SK-N-MC (cell line): ENCODE data around the gene CUX1.
"Not testable (repeated sequence)": the region's sequence is repeated elsewhere in the genome, so short reads cannot be mapped to it uniquely, and the experiment has no call there.

ENCODE experiments used
- EZH2 ChIP-seq: fragments of 200-600 bp; sonication (generic); IDR thresholded peaks from one replicate; pipeline ENCODE4 v1.6.1; 2017; ENCODE audit warnings: antibody characterized with exemption
- FOXP2 ChIP-seq: optimal IDR thresholded peaks from 2 replicates; pipeline ENCODE3; 2011; ENCODE audit warnings: mild to moderate bottlenecking, moderate library complexity; ENCODE audit not compliant: insufficient read depth; ENCODE audit errors: extremely low read length, control extremely low read depth
- POLR2AphosphoS5 ChIP-seq: IDR thresholded peaks from 2 replicates; pipeline ENCODE4 v1.6.1; 2012; ENCODE audit warnings: mild to moderate bottlenecking, low read depth, low read length, borderline replicate concordance

DNA sequence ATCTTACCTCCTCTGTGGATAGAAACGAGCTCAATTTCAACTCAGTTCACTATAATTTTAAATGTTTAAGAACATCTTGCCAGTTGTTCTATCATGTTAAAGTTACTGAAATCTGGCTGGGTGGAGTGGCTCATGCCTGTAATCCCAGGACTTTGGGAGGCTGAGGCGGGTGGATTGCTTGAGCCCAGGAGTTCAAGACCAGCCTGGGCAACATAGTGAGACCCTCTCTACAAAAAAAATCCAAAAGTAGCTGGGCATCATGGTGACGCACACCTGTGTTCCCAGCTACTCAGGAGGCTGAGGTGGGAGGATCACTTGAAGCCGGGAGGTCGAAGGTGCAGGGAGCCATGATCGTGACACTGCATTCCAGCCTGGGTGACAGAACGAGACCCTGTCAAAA lies 20.0 kb downstream of the CUX1 start:
- TF ChIP-seq POLR2AphosphoS5, EZH2, FOXP2: not testable (repeated sequence)
